Measurements from ENCODE around the gene CHMP1A.
A peak's percentile ranks its signal among the peaks of the same experiment; 100 is the strongest.
"Not testable (repeated sequence)": the region's sequence is repeated elsewhere in the genome, so short reads cannot be mapped to it uniquely, and the experiment has no call there.

Gene CHMP1A

DNA sequence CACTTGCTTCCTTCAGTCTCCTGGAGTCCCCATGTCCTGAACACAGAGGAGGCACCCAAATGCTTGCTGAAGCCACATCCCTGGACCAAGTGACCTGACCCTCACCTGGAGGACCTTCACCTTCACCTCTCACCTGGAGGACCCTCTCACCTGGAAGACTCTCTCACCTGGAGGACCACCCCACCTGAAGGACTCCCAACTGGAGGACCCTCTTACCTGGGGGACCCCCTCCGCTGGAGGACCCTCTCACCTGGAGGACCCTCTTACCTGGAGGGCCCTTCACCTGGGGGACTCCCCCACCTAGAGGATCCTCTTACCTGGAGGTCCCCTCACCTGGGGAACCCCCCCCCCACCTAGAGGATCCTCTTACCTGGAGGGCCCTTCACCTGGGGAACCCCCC lies 28.4 kb upstream of the CHMP1A start:
- H3K9me3 Mint-ChIP-seq = no peaks in the 10 kb centered on the region
- no peak for DNase-seq
- H3K36me3 Mint-ChIP-seq (ENCODE audit: low read depth) = peaks cover 18% of the 10 kb centered on the region
- H3K27ac Mint-ChIP-seq = peak overlapping the region; percentile 56
- peaks cover 16% of the 10 kb centered on the region for H3K4me1 Mint-ChIP-seq
- H3K27me3 Mint-ChIP-seq = no peaks in the 10 kb centered on the region
- ATAC-seq = no peak
- peak overlapping the region; percentile 86 for H3K4me3 Mint-ChIP-seq

DNA sequence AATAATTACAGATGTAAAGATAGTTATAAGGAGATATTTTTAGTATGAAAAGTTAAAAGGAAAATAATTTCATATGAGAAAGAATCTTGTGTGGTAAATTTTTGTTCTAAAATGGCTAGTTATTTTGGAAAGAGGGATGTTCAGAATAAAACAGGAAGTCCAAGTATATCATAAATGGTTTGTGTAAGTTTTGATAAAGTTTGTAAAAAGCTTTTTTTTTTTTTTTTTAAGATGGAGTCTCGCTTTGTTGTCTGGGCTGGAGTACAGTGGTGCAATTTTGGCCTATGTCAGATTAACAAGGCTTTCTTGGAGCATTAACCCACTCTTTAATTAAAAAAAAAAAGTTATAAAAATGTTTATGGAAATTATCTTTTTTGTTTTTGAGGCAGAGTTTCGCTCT lies 20.8 kb upstream of the CHMP1A start:
- Mint-ChIP-seq H3K36me3 (ENCODE audit: low read depth) (peaks cover 7% of the 10 kb centered on the region), H3K4me3 (no peak overlapping the region)
- no peak for ATAC-seq

DNA sequence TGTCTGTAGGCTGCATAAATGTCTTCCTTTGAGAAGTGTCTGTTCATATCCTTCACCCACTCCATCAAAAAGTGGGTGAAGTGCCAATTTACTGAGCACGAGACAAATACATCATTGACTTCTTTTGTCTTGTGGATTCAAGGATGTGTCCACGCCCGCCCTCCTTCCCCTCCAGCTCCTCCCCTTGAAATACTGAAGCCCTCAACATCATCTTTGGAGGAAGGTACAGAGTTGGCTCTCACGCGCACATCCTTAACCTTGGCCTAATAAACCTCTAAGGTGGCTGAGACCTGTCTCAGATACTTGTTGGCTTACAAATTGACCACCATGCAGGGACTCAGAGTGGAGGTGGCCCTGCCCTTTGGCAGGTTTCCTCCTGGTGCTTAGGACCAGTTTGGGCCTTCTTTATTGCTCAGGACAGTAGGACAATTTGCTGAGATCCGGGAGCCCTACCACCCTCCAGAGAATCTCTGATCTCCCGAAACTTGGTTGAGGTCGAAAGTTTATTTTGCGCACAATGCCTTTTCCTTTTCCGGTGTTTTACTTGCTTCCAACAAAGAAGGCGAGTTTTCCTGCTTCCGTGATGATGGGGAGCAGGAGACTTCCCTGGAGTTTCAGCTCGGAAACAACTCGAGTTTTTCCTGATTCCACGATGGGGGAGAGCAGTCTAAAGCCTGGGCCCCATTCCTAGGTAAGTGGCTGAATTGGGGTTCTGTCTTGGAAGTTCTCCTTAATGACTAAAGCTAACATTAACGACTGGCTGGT lies 14.9 kb upstream of the CHMP1A start:
- ATAC-seq (no peak), DNase-seq (no peak)
- H3K27me3 Mint-ChIP-seq = no peaks in the 10 kb centered on the region
- no peak overlapping the region for H3K4me3 Mint-ChIP-seq
- peak overlapping the region; percentile 31 for H3K27ac Mint-ChIP-seq
- H3K4me1 Mint-ChIP-seq = peaks cover 13% of the 10 kb centered on the region
- no peaks in the 10 kb centered on the region for H3K9me3 Mint-ChIP-seq
- H3K36me3 Mint-ChIP-seq (ENCODE audit: low read depth) = no peaks in the 10 kb centered on the region

More for the DNA sequence above, 20.8 kb upstream of the CHMP1A start:
- H3K9me3 Mint-ChIP-seq = no peaks in the 10 kb centered on the region
- no peak for DNase-seq
- H3K27ac Mint-ChIP-seq = no peak overlapping the region
- H3K4me1 Mint-ChIP-seq = no peaks in the 10 kb centered on the region
- no peaks in the 10 kb centered on the region for H3K27me3 Mint-ChIP-seq

DNA sequence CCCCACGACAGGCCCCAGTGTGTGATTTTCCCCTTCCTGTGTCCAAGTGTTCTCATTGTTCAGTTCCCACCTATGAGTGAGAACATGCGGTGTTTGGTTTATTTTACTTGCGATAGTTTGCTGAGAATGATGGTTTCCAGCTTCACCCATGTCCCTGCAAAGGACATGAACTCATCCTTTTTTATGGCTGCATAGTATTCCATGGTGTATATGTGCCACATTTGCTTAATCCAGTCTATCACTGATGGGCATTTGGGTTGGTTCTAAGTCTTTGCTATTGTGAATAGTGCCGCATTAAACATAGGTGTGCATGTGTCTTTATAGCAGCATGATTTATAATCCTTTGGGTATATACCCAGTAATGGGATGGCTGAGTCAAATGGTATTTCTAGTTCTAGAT lies 14.1 kb upstream of the CHMP1A start:
- H3K4me3 Mint-ChIP-seq; H3K9me3 Mint-ChIP-seq; ATAC-seq; DNase-seq; H3K27me3 Mint-ChIP-seq; H3K36me3 Mint-ChIP-seq (ENCODE audit: low read depth); H3K27ac Mint-ChIP-seq: not testable (repeated sequence)
- peaks cover 13% of the 10 kb centered on the region for H3K4me1 Mint-ChIP-seq

DNA sequence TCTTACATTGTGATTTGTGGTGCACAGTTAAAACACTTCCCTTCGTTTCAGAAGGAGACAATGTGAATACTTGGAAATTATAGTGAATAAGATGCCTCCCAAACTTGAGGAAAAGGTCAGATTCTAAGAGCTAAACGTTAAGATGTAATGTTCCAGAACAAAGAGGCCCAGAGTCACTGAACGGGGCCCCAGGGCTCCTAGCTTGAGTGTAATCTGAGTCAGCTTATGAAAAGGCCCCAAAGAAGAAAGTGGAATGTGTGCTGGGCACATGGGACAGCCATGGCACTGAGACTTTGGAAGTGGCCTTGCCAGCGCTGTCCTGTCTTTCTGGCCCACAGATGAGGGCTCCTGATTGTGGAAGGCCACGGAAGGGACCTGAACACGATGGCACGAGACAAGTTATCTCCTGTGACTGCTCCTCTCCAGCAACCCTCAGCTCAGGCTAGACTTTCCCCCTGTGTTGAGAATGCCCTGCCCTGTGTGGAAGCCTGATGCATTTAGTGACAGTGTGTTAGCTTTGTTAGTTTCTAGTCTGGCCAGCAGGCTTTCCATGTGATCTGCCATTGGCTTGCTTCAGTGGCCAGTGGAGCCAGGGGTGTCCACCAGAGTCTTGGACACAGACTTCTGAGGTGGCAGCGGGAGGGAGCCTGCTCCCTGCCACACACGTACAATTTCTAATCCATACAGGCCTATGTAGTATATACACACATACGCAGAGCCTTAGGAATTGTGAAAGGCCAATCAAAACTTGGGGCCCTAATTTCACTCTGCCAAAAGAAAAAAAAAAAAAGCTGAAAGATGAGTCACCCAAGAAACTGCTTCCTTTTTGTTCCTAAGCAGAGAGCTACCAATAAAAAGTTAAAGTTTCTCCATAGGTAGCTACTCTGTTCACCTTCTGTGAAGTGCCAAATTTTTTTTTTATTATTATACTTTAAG lies 13.3 kb upstream of the CHMP1A start:
- Mint-ChIP-seq H3K27ac (no peak overlapping the region), H3K4me3 (no peak overlapping the region), H3K9me3 (no peaks in the 10 kb centered on the region), H3K27me3 (no peaks in the 10 kb centered on the region), H3K4me1 (peaks cover 13% of the 10 kb centered on the region), H3K36me3 (ENCODE audit: low read depth) (no peaks in the 10 kb centered on the region)
- no peak for ATAC-seq
- no peak for DNase-seq

GRCh38 chr16:89669755-89670154 lies 12.2 kb upstream of the CHMP1A start:
- H3K27ac Mint-ChIP-seq = no peak overlapping the region
- no peaks in the 10 kb centered on the region for H3K9me3 Mint-ChIP-seq
- peaks cover 13% of the 10 kb centered on the region for H3K4me1 Mint-ChIP-seq
- DNase-seq (no peak), ATAC-seq (no peak)
- H3K27me3 Mint-ChIP-seq = no peaks in the 10 kb centered on the region
- H3K36me3 Mint-ChIP-seq (ENCODE audit: low read depth) = no peaks in the 10 kb centered on the region
- no peak overlapping the region for H3K4me3 Mint-ChIP-seq

DNA sequence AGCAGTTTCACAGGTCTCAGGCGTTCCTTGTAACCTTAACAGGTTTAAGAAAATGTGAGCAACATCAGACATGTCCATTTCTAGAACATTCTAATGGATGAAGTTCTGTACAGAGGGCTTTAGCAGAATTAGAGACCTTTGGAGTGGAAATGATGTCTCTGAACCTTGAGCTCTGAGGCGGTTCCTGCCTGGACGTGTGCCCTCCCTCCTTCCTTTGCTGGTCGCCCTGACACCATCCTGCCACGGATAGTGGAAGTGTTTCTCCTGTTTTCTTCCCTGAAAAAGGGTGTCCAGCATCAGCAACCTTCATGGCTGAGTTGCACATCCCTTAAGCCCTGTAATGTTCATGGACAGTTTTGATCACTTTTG lies 11.3 kb upstream of the CHMP1A start:
- H3K27ac Mint-ChIP-seq = no peak overlapping the region
- H3K4me3 Mint-ChIP-seq = no peak overlapping the region
- H3K36me3 Mint-ChIP-seq (ENCODE audit: low read depth) = peaks cover 2% of the 10 kb centered on the region
- H3K27me3 Mint-ChIP-seq = no peaks in the 10 kb centered on the region
- peaks cover 13% of the 10 kb centered on the region for H3K4me1 Mint-ChIP-seq
- ATAC-seq = no peak
- H3K9me3 Mint-ChIP-seq = no peaks in the 10 kb centered on the region
- DNase-seq = no peak

DNA sequence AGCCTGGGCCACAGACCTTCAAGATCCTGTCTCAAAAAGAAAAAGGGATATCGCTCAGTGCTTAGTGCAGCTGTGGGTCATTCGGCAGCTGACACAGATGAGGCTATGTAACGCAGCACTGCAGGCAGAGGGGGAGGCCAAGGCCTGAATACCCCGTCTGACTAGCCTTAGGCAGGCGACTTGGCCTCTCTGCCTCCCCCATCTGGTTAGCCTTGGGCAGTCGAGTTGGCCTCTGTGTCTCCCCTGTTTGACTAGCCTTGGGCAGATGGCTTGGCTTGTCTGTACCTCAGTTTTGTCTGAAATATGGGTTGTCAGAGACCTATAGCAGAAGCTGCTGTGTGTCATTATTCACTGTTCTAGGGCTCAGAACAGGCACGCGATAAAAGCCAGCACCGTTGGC lies 10.1 kb upstream of the CHMP1A start:
- ATAC-seq (no peak), DNase-seq (no peak)
- Mint-ChIP-seq H3K36me3 (ENCODE audit: low read depth) (peaks cover 10% of the 10 kb centered on the region), H3K27me3 (no peaks in the 10 kb centered on the region), H3K9me3 (no peaks in the 10 kb centered on the region), H3K4me1 (peaks cover 13% of the 10 kb centered on the region), H3K27ac (no peak overlapping the region), H3K4me3 (no peak overlapping the region)

- H3K9me3 Mint-ChIP-seq; ATAC-seq; H3K27ac Mint-ChIP-seq; H3K36me3 Mint-ChIP-seq (ENCODE audit: low read depth); H3K4me3 Mint-ChIP-seq; H3K27me3 Mint-ChIP-seq; DNase-seq: not testable (repeated sequence)
- peaks cover 13% of the 10 kb centered on the region for H3K4me1 Mint-ChIP-seq
These were observed 9.5 kb upstream of the CHMP1A start for GRCh38 chr16:89667000-89667399.

DNA sequence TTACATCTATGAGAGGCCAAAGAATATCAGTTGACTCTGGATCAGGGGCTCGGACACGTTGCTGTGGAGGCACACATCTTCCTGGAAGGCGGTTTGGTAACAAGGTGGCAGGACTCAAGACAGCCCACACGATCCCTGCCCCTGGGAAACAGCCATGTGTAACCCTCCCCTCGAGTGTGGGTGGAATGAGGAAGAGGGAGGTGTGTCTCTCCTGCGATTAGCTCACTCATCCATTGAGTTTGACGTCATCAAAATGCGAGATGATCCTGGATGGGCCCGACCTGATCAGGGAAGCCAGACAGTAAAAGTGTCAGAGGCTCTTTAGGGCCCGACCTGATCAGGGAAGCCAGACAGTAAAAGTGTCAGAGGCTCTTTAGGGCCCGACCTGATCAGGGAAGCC lies 6.7 kb upstream of the CHMP1A start:
- not testable (repeated sequence) for ATAC-seq, H3K9me3 Mint-ChIP-seq, H3K4me3 Mint-ChIP-seq, H3K27me3 Mint-ChIP-seq, H3K27ac Mint-ChIP-seq, DNase-seq
- Mint-ChIP-seq H3K4me1 (peaks cover 10% of the 10 kb centered on the region), H3K36me3 (ENCODE audit: low read depth) (peaks cover 27% of the 10 kb centered on the region)

DNA sequence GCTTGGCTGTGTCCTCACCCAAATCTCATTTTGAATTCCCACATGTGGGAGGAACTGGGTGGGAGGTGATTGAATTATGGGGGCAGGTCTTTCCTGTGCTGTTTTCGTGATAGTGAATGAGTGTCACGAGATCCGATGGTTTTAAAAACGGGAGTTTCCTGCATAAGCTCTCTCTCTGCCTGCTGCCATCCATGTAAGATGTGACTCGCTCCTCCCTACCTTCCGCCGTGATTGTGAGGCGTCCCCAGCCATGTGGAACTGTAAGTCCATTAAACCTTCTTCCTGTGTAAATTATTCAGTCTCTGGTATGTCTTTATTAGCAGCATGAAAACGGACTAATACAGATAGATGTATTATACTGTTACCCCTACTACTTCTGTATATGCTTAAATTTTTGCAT lies 3.7 kb upstream of the CHMP1A start:
- no peak for ATAC-seq
- Mint-ChIP-seq H3K27me3 (no peaks in the 10 kb centered on the region), H3K27ac (no peak overlapping the region), H3K36me3 (ENCODE audit: low read depth) (peaks cover 31% of the 10 kb centered on the region), H3K9me3 (no peaks in the 10 kb centered on the region), H3K4me3 (no peak overlapping the region), H3K4me1 (peaks cover 19% of the 10 kb centered on the region)
- DNase-seq = no peak

DNA sequence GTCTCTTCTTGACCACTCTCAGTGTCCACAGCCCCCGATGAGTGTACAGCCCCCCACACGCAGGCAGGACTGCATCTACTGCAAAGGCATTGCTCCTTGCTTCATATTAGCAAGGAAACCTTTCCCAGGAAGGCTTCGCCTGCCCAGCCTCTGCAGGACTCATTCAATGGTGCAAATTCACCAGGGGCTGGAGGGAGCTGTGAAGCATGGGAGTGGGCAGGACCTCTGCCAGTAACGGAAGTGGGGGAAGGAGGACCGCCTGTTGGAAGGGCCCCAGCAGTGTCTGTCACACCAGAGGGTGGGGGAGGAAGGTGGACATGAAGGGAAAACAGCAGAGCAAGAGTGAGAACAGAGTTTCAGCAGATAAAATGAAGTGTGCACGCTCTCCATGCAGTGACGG lies 2.6 kb upstream of the CHMP1A start:
- Mint-ChIP-seq H3K4me1 (peaks cover 30% of the 10 kb centered on the region), H3K4me3 (no peak overlapping the region), H3K9me3 (no peaks in the 10 kb centered on the region), H3K27me3 (no peaks in the 10 kb centered on the region), H3K27ac (no peak overlapping the region), H3K36me3 (ENCODE audit: low read depth) (peaks cover 31% of the 10 kb centered on the region)
- DNase-seq (no peak), ATAC-seq (no peak)

GRCh38 chr16:89658221-89658879 lies 842 bp upstream of the CHMP1A start:
- peak overlapping the region; percentile 79 for H3K27ac Mint-ChIP-seq
- peak overlapping the region; percentile 87 for H3K4me3 Mint-ChIP-seq
- H3K27me3 Mint-ChIP-seq = no peaks in the 10 kb centered on the region
- peak; percentile 34 for DNase-seq
- H3K4me1 Mint-ChIP-seq = peaks cover 35% of the 10 kb centered on the region
- ATAC-seq = no peak
- peaks cover 26% of the 10 kb centered on the region for H3K36me3 Mint-ChIP-seq (ENCODE audit: low read depth)
- no peaks in the 10 kb centered on the region for H3K9me3 Mint-ChIP-seq

DNA sequence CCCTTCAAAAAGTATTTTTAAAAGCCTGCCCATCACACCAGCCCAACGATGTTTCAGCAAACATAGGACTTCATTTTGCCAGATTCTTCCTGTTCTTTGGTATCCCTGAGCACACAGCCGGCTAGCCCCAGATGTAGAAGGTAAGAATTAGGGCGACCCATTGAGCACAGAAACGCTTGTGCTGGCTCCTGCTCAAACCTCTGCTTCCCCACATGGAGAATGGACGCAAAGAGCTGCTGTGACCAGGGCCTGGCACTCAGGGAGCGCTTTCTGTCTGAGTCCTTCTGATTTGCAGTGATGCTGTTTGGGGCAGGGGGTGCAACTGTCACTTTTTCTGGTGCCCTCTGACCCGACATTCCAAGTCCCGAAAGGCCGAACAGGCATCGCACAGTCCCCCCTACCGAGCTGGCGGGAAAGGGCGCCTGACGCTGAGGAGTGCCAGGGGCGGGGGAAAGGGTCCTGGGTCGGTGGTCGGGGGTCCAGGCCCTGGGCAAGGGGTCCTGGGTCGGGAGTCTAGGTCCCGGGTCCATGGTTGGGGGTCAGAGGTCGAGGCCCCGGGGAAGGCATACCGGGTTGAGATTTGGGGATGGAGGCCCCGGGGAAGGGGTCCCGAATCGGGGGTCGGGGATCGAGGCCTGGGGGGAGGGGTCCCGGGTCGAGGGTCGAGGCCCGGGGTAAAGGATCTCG lies 930 bp downstream of the CHMP1A start:
- no peak for DNase-seq
- no peaks in the 10 kb centered on the region for H3K9me3 Mint-ChIP-seq
- H3K27ac Mint-ChIP-seq = peak overlapping the region; percentile 64
- peaks cover 19% of the 10 kb centered on the region for H3K36me3 Mint-ChIP-seq (ENCODE audit: low read depth)
- peaks cover 35% of the 10 kb centered on the region for H3K4me1 Mint-ChIP-seq
- peak overlapping the region; percentile 87 for H3K4me3 Mint-ChIP-seq
- no peaks in the 10 kb centered on the region for H3K27me3 Mint-ChIP-seq
- no peak for ATAC-seq
